Fibroblast of the conjunctiva (primary cell): ENCODE data around the gene ZSWIM6.
"Not testable (repeated sequence)": the region's sequence is repeated elsewhere in the genome, so short reads cannot be mapped to it uniquely, and the experiment has no call there.

Source experiments
- DNase-seq: peaks from one replicate; pipeline ENCODE4 v3.0.0-alpha.2; 2010; ENCODE audit warnings: low read depth

The ZSWIM6 gene

GRCh38 chr5:61363401-61364114 is 31.5 kb downstream of the ZSWIM6 start:
- no peak for DNase-seq

DNA sequence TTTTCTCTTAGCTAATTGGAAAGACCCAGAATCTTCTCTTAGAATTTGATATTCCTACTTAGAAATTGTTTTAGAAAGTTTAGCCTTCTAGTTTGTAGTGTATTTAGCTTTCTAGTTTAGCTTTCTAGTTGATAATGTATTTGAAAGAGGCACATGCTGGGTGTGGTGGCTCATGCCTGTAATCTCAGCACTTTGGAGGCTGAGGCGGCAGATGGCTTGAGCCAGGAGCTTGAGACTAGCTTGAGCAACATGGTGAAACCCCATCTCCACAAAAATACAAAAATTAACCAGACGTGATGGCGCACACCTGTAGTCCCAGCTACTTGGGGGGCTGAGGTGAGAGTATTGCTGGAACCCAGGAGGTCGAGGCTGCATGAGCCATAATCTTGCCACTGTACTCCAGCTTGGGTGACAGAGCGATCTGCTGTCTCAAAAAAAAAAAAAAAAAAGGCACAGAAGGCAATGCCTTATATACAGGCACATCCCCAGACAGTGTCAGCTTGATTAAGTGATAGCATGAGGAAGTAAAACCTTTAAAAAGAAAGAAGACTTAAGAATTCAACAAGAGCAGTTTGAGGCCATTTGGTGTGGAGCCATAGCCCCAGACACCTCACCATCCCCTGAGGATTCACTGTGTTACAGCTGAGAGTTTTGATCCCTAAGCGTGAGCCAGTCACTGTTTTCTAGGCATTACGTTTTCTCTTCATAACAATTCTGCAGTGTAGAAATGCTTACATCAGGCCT is 34.6 kb downstream of the ZSWIM6 start:
- no peak for DNase-seq

DNA sequence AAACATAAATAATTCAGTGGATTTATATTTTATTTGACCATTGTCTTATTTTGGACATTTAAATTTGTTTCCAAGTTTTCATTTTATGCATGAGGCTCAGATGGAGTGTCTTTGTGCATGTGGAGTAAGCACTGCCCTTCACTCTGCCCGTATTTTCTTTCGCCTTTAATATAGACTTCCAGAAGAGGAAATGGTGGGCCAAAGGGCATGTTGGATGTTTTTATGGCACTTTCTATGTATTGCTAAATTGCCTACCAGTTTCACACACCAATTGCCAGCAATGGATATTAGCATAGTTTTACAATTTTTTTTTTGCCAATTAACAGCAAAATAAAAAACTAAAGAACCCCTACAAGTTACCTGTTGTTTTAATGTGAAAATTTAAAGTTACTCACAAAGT is 38.4 kb downstream of the ZSWIM6 start:
- DNase-seq: no peak

- DNase-seq: no peak
Observed at GRCh38 chr5:61371474-61371873, 39.4 kb downstream of the ZSWIM6 start.

DNA sequence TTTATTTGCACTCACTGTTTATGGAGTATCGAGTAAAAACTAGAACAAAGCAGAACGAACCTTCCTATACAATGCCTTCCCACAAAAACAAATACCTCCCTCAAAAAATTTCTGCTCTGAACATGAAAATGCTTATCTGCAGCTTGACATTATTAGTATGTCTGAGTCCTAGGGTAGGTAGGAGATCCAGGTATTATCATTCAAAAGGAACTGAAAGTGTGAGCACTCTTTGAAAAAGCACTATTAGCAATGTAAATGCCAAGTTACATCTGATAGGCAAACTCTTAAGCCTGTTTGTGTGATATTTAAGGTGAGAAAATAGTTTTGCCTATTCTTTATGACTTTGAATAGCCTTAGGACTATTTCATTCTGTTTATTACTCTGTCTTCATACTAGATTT is 47.6 kb downstream of the ZSWIM6 start:
- DNase-seq: no peak

- no peak for DNase-seq
Observed at GRCh38 chr5:61381968-61382367, 49.9 kb downstream of the ZSWIM6 start.

- DNase-seq: no peak
Observed at GRCh38 chr5:61385627-61386026, 53.6 kb downstream of the ZSWIM6 start.

DNA sequence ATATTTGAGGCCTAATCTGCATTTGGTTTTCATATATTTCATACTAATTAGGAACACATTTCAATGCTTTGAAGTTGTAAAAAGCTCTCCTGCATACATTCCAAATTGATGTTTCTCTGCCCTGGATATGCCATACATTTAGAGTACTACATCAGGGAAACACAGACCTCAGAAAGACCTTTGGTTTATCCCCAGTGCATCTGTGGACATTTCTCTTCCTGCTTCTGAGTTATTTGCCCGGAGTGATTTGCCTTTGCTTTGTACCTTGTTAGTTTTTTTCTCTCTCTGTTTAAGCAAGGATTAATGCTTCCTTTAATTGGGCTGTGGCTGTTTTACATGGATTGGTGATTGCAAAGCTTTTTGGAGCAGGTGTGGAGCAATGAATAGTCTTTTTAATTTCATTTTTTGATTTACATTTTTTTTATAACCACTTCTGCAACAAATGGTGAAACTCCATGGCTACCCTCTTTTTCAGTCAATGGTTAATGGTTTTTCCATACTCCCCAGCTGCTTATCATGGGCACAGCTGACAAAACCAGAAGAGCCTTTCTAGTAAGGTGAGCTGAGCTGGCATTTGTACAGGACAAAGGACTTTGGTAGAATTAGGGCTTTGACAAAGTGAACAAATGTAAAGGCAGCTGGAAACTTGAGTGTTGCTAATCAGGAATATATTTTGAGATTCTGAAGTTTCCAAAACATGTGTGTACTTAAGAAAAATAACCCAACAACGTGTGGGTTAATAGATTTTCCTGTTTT is 54.2 kb downstream of the ZSWIM6 start:
- DNase-seq: no peak

DNA sequence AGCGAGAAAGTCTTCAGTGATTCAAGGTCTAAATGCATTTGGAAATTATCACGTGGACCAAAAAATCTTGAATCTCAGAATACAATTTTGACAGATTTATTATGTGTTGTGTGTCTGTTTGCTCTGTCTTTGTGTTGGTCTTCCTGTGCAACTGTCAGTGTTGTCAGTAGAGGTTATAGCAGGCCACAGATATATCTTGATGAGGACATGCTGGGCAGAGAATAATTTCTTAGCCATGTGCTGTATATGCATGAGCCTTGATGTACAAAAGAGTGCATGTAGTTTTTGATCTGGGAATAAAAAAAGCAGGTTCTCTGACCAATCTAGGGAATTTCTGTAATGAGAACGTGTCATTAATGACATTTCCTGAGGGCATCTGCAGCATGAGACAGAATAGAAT is 57.6 kb downstream of the ZSWIM6 start:
- DNase-seq: no peak

GRCh38 chr5:61394078-61394704 is 62.1 kb downstream of the ZSWIM6 start:
- no peak for DNase-seq

GRCh38 chr5:61394793-61395192 is 62.7 kb downstream of the ZSWIM6 start:
- DNase-seq: no peak

DNA sequence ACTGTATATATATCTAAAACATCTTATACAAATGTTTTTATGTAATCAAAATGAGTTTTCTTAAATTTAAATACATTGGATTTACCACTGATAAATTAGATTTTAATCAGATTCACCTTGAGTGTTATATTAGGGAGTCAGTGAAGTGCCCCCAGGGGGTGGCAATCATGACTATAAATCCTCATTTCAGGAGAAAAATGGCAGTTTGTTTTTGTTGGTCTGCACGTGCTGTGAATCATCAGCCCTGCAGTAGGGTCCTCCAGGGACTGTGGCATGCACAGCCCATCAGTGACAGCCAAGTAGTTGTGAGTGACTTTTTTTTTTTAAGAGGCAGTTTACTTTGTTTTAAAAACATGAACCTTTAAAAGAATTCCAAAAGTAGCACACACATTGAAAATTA is 65.2 kb downstream of the ZSWIM6 start:
- no peak for DNase-seq

- DNase-seq: no peak
Observed at GRCh38 chr5:61397937-61398336, 65.9 kb downstream of the ZSWIM6 start.

DNA sequence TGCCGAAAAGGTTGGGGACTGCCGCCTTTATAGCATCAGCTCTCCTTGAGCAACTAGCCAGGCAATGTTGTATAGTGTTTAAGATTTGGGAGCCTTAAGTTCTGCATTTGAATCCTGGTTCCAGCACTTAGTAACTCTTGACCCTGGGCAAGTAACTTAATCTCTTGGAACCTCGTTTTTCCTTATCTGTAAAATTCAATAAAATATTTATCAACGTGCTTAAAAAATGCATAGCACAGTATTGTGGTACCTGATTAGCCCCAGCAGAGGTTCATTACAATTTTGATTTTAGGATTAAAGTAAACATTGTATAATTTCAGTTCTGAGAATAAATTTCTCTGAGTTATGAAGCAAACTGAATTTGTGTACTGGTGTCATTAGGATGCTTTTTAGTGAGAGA is 66.4 kb downstream of the ZSWIM6 start:
- DNase-seq: no peak

- DNase-seq: no peak
Observed at GRCh38 chr5:61399679-61400078, 67.6 kb downstream of the ZSWIM6 start.

GRCh38 chr5:61401726-61402125 is 69.7 kb downstream of the ZSWIM6 start:
- peak; percentile 2 for DNase-seq

DNA sequence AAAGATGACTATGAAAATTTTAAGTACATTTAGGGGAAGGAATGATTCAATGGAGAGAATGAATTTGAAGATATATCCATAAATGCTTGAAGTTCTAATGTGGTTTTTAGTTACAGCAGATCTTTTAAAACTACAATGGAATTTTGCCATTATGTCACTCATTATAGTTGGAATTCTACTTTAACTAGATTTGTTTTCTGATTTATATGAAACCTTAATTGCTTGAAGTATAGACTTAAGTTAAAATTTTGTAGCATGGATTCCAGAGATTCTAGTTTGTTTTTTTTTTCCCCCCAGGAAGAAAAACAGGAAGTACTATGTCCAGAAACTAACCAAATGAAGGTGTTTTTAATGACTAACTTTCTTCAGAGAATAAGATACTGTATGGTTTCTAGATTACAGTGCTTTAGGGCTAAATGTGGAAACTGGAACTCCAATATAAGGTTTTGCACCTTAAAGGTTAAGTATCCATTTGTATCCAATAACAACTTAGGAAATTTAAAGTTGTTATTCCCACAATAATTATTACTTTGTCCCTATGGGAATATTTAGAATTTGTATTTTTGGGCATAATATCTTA is 70.3 kb downstream of the ZSWIM6 start:
- no peak for DNase-seq

GRCh38 chr5:61402970-61403900 is 71.2 kb downstream of the ZSWIM6 start:
- no peak for DNase-seq

DNA sequence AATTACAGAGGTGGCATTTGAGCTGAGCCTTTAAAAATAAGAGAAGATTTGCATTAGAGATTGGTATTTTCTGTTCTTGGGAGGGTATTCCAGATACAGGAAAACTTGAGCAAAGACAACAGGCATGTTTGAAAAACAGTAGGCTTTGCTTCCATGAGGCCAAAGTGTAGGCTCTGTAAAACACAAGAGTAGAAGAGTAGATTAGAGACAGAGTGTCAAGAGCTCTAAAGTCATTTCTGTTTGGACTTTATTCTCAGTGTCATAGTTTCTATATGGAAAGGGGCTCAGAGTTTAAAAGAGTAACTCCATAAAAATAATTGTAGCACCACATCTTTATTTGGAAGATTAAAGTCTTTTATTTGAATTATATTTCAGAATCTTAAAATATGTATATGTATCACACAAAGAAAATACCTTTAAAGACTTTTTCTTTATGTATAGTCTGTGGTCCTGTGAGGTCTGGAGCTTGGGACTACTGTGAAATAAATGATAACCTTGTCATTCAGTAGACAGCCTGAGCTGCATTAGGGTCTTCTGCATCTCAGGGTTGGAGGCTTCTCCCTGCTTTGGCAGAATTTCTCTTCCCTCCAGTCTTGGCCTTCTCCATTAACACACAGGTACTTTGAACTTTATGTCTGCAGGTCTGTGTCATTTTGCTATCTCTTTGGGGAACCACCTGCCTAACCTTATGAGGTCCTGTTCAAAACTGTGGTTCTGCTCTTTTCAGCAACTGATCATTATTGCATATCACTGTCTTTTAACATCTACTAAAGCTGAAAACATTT is 73.6 kb downstream of the ZSWIM6 start:
- DNase-seq: no peak

DNA sequence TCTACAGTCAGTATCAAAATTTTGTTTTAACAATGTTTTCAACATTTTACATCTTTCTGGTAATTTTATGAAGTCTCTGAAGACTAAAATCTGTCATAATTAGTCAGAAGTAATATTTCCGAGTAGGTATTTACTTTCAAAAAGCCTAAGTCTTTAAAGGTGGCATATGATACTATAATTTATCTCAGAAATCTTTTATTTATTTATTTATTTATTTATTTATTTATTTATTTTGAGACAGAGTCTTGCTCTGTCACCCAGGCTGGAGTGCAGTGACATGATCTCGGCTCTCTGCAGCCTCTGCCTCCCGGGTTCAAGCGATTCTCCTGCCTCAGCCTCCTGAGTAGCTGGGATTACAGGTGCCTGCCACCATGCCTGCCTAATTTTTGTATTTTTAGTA is 74.4 kb downstream of the ZSWIM6 start:
- DNase-seq: not testable (repeated sequence)
